HG02623 (cell line): ENCODE measurements around the gene MALT1.
"Not testable (repeated sequence)": the region's sequence is repeated elsewhere in the genome, so short reads cannot be mapped to it uniquely, and the experiment has no call there.

Experiments
- ATAC-seq: cut with Tn5 transposase; IDR thresholded peaks from one replicate; pipeline ENCODE4 v1.9.1; 2021; ENCODE audit warnings: moderate library complexity; ENCODE audit not compliant: unreplicated experiment

The MALT1 gene

DNA sequence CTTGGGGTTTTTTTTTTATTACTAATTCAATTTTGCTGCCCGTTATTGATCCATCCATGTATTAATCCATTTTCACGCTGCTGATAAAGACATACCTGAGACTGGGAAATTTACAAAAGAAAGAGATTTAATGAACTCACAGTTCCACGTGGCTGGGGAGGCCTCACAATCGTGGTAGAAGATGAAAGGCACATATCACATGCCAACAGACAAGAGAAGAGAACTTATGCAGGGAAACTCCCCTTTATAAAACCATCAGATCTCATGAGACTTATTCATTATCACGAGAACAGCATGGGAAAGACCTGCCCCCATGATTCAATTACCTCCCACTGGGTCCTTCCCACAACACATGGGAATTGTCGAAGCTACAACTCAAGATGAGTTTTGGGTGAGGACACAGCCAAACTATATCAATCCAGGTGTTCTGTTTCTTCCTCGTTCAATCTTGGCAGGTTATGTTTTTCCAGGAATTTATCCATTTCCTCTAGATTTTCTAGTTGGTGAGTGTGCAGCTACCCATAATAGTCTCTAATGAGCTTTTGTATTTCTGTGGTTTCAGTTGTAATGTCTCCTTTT lies 18.0 kb upstream of the MALT1 start:
- not testable (repeated sequence) for ATAC-seq

DNA sequence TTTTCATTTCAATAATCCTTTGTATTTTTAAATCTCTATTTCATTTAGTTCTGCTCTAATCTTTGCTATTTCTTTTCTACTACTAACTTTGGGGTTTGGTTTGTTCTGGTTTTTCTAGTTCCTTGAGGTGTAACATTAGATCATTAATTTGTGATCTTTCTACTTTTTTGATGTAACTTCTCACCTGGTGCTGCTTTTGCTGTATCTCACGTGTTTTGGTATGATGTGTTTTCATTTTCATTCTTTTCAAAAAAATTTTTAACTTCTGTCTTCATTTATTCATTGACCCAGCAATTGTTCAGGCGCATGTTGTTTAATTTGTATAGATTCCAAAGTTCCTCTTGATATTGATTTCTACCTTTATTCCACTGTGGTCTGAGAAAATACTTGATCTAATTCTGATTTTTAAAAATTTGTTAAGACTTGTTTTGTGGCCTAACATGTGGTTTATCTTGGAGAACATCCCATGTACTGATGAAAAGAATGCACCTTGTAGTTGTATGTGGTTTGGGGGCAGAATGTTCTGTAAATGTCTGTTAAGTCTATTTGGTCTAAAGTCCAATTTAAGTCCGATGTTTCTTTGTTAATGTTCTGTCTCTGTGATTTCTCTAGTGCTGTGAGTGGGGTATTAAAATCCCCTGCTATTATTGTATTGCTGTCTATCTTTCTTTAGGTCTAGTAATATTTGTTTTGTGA lies 17.3 kb upstream of the MALT1 start:
- ATAC-seq, result no peak

DNA sequence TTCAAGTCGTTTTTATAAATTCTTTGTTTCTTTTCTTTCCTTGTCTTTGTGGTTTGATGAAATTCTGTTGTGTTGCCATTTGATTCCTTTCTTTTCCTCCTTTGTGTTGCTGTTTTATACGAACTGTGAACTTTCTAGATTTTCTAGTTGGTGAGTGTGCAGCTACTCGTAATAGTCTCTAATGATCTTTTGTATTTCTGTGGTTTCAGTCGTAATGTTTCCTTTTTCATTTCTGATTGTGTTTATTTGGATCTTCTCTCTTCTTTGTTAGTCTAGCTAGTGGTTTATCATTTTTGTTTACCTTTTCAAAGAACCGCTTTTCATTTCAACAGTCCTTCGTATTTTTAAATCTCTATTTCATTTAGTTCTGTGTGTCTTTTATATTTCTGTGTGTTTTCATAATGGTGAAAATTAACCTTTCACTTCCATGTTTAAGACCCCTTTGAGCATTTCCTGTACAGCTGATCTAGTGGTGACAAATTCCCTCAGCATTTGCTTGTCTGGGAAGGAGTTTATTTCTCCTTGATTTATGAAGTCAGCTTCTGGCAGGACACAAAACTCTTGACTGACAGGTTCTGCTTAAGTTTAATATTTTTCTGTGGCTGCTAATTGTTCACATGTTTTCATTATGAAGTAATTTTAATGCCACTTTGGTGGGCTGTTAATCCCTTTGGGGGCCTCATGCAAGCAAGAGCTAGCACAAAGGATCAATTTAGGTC lies 16.2 kb upstream of the MALT1 start:
- no peak for ATAC-seq

DNA sequence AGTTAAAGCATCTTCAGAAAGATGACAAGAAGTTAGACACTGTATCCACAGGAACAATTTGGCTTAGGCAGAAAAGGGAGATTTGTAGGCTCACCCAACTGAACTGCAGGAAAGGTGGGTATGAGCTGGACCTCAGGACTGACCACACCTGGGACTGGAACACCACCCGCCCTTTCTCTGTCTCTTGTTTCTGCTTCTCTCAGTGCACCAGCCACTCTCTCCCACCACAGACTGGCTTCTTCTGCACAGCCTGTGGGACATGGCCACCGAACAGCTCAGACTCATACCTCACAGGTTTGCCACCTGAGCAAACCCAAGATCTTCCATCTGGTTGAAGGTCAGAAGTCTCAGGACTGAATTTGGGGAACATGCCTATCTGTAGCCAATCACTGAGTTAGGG lies 14.2 kb upstream of the MALT1 start:
- ATAC-seq, result no peak

DNA sequence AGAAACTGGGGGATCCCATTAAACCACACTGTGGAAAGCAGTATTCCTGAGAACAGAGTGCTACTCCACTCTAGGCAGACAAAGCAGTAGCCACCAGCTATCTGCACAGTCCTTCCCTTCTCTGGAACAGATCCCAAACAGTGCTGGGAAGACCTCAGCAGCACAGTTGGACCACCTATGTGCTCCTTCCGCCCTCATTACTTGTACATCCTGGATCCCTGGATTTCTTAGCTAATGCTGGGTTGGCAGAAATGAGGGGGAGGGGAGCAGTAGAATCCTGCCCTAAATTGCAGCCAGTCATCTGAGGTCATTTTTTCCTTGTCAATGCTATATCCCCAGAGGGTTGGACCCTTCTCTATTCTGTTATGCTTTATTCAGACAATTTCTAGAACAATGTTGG lies 13.8 kb upstream of the MALT1 start:
- no peak for ATAC-seq

DNA sequence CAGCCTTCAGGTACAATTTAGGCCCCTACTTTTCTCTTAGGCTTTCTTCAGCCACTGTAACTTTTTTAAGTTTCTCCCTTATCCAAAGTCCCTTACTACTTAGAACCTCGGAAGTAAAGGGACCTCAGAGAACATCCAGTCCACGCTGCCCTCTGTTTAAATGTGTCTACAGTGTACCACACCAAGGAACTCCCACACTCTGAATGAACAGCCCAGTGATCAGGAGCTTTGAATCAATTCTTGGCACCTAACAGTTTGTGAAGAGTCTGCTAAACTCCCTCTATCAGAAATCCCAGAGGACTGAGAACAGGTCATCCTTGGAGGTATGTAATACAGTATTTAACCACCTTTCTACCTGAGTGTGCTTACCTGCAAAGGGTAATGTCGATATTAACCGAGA lies 11.6 kb upstream of the MALT1 start:
- ATAC-seq, result no peak

DNA sequence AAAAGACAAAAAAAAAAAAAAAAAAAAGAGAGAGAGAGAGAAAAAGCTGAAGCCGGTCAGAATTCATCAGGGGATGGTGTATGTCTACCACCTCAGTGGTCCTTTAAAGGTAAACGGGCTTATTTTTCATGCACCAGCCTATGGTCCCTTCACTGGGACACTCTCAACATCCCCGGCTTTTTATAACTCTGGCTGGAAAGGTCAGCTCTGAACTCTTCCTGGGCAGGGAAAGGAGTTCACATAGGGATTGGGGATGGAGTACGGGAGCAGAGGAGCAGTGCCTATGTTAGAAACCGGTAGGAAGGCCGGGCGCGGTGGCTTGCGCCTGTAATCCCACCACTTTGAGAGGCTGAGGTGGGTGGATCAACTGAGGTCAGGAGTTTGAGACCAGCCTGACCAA lies 10.3 kb upstream of the MALT1 start:
- ATAC-seq, result no peak

DNA sequence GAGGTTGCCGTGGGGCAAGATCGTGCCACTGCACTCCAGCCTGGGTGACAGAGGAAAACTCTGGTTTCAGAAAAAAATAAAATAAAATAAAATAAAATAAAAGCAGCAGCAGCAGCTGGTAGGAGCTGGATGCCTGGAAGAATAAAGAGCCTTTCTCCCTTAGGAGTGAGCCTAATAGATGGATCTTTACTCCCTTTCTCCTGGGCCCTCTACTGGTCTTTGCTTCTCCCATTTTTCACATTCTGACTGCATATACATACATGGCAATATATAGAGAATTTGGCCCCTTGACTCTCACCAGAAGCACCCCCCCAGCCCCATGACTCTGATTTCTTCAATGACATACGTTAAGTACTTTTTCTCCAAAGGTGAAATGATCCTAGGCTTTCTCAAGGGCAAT lies 9.8 kb upstream of the MALT1 start:
- ATAC-seq, result no peak

DNA sequence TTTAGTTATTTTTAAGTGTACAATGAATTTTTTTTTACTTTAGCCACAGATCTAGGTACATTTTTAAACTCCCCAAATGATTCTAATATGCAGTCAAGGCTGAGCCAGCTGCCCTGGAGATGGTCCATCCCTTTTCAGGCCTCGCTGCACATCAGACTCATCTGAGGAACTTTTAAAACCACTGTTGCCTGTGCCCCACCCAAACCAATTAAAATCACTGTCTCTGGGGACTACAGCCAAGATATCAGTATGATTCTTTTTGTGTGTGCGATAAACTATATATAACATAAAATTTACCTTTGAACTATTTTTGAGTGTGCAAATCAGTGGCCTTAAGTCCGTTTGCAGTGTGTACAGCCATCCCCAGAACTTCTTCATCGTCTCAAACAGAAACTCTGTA lies 9.1 kb upstream of the MALT1 start:
- peak; percentile 33 for ATAC-seq

DNA sequence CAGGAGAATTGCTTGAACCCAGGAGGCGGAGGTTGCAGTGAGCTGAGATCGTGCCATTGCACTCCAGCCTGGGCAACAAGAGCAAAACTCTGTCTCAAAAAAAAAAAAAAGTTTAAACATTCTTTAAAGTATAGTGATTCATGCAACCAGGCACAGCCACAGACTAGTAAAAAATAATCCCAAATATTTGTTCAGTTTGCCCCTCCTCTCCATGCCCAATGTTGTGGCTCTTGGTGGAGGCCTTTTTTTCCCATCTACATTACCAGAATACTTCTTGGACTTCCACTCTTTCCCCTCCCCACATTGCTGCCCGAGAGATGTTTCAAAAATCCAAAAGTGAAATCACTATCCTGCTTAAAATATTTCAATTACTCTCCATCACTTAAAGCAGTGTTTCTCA lies 5.1 kb upstream of the MALT1 start:
- ATAC-seq, result no peak

DNA sequence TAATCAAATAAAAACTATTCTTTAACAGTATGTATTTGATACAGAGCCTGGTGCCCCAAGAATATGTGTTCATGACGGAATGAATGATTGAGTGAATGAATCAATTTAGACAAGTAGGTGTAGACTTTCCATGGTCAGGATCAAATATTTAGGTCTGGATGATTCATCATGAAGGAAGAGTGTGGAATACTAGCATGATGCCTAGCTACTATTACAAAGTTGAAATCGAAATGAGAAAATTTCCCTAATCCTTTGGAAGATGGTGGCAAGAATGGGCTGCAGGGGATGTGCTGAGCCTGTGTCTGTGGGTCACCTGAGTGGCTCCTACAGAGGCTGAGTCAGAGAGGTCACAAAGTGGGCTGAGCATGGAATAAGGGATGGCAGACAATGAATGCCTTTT lies 3.1 kb upstream of the MALT1 start:
- no peak for ATAC-seq

DNA sequence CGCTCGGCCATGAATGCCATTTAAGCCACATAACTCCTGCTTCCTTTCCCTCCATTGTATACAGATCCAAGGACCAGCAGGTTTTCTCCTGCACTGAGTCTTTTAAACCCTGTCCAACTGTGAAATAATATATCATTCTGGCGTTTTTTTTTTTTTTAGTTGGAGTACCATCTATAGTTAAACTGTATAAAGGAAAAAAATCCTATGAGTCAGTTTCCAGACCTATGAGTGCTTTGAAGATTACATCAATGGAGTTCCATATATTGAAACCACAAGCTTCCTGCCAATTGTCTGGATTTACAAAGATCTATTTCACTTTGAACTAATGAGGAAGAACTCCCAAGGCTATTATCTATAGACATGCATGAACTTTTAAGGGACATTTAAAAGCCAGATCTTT lies 2.4 kb upstream of the MALT1 start:
- no peak for ATAC-seq

DNA sequence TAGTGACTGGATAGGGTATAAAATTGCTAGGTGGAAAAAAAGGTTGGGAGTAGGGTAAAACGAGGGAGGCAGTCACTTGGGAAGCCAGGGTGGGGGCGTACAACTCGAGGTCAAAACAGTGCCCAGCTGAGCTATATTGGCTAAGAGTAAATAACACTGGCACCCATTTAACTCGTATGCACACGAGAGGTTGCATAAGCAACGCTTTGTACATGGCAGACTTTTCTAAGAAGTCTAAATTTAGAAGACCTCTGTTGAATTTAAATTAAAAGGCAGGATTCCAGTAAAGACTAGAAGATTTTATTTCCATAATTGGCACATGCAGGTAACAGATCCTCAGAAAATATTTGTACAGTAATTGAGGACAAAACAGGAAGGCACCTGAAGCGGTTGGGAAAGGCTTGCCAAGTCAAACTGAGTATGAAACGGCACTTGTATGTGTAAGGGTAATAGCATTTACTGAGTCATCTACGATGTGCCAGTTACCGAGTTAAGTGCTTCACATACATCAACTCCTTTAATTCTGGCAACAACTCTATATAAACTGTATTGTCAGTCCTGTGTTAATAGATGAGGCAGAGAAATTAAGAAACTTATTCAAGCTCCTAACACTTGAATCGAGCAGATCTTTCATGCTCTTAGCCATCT lies 1.4 kb upstream of the MALT1 start:
- no peak for ATAC-seq

DNA sequence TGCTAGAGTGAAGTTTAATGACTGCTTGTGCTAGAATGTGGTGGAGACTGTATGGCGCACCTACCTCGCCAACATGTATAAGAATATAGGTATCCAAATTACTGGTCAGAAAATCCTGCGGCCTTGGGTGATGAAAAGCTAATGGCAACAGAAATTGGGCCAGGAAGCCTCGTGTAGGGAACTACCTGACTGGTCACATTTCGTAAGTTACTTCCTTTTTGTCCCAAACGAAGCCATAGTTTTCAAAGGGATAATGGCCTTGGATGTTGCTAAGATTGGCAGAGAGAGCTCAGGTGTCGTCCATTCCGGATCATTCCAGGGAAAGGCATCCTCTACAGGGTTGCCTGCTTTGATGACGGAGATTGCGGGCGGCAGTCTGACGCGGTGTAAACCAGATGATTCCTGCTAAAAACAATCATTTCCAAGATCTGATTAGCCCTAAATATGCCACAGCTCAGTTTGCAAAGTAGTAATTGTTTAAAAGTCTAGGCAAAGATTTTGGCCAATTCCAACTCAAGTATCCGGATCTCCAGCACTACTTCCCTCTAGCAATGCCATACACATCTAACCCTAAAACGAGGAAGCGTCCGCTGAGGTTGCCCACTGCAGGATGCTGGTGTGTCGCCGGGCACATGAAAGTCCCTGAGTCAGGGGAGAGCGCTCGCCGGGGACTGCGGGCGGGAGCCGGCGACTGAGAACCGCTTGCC lies 708 bp upstream of the MALT1 start:
- ATAC-seq, result no peak

DNA sequence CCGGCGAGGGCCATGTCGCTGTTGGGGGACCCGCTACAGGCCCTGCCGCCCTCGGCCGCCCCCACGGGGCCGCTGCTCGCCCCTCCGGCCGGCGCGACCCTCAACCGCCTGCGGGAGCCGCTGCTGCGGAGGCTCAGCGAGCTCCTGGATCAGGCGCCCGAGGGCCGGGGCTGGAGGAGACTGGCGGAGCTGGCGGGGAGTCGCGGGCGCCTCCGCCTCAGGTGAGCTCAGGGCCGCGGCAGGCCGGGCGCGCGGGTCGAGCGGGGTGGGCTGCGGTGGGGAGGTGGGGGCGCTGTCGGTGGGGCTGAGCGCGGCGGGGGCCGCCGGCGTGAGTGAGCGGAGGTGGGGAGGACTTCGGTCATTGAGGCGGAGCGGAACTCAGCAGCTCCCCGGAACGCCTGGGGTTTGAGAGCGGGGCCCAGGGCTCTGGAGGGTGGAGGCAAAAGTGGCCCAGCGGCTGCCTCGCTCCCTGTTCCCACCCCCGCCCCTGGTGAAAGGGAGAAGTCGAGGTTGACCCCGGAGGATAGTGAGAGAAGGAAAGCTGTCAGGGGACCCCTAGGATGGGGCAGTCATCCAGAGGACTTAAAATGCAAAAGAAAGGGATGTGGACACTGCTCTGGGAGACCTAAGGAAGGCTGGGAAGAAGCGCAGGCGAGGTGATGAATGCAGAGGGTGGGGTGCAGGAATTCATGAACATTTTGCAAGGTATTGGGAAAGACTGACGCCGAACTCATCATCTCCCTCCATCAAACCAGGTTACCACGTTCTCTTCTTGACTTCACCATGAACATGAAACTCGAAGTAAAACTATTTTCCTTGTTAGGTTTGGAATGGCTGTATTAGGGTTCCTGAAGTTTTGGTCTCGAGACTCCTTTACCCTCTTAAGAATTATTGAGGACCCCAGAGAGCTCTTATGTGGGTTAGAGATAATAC lies 633 bp downstream of the MALT1 start:
- peak; percentile 29 for ATAC-seq

DNA sequence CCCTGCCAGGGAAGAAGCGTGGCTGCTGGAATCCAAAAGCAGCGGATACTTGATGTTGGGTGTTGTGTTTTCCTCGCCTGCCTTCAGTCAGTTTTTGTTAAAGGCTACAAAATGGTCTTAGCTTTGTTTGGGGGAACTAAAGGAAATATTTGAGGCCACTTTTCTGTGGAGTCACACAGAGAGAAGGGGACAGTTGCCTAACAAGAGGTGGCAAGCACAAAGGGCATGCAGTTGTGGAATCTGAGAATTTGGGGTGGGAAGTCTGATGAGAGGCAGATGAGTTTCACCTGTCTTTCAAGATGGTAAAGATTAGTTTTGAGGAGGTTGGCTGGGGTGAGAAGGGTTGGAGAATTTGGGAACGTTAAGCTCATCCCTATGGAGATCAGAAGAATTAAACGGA lies 2.9 kb downstream of the MALT1 start:
- no peak for ATAC-seq

DNA sequence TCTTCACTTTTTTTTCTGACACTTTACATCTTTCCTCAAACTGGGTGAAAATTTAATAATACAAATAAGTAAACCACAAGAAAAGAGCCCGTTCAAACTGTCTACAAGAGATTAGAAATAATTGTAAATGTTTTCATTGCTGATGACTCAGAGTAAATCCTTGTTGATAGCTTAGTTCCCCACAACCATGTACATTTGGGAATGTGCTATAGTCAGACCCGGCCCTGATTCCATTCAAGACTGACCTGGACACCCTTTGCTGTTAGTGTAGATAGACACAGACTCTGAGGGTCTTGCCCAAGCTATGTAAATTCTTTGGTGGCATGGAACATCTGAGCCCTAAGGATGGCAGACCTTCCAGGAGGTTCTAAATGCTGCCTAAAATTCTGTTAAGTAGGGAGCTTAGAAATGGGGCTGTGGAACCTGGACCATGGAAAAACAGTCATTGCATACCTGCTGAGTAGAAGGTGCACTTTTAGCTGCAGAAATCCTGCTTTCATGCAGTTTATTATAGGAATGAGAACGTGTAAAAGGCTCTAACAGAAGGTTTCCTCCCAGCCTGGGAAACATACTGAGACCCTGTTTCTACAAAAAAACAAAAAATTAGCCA lies 3.7 kb downstream of the MALT1 start:
- ATAC-seq, result no peak

DNA sequence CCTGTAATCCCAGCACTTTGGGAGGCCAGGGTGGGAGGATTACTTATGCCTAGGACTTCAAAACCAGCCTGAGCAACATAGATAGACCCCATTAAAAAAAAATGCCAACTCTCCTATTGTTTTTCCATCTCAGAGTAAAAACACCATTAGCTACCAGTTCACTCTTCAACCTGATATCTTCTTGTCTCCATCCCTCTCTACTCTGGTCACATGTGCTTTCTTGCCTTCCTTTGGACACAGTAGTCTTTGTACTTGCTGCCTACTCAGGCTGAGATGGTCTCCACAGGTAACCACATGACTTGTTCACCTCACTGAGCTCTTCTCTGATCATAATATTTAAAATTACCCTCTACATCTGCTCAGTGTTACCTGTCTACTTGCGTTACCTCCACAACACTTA lies 5.0 kb downstream of the MALT1 start:
- no peak for ATAC-seq

DNA sequence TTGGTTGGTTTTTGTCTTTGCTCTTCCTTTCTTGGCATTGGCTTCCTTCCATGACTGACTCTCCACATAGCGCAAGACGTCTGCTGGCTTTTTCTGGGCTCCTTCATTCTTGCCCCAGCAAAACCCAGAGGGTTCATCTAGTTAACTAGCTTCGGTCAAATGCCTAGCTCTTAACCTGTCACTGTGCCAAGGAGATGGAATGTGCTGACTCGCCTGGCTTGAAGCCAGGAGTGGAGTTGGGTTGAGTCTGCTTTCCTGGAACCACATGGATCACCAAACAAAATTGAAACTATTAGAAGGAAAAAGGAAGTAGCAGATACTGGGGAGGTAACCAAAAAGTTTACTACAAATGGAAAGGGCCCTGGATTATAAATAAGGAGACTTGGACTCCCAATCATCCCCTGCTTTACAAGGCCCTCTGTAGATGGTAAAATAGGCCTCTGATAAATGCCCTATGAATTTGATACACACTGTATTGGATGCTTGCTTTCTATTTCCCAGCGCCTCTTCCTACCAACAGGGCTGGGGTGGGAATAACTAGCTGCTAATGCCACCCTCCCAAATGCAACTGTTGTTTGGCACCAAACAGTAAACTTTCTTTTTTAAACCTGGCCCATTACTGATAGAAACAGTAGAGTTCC lies 11.3 kb downstream of the MALT1 start:
- no peak for ATAC-seq
